Neural cell (in vitro differentiated cells): ENCODE measurements around the gene TRIM37.

Experiments
- CTCF ChIP-seq: fragments of 450-650 bp; IDR thresholded peaks from 2 replicates; pipeline ENCODE4 v1.5.1; 2014; ENCODE audit warnings: antibody characterized with exemption, mild to moderate bottlenecking, moderate library complexity; ENCODE audit not compliant: poor library complexity, severe bottlenecking
- EP300 ChIP-seq: fragments of 450-650 bp; conservative IDR thresholded peaks from 2 replicates; pipeline ENCODE4 v1.6.1; 2014; ENCODE audit warnings: antibody characterized with exemption, mild to moderate bottlenecking, moderate library complexity; ENCODE audit not compliant: poor library complexity, severe bottlenecking
- EZH2 ChIP-seq: fragments of 200-600, 300-800 bp; shearing (Covaris generic), sonication (generic); IDR thresholded peaks from 2 replicates; pipeline ENCODE4 v1.6.1; 2014; ENCODE audit warnings: antibody characterized with exemption, low read length, borderline replicate concordance, mild to moderate bottlenecking; ENCODE audit not compliant: insufficient read depth, poor library complexity, severe bottlenecking
- POLR2AphosphoS5 ChIP-seq: IDR thresholded peaks from 2 replicates; pipeline ENCODE4 v1.6.1; 2012
- RAD21 ChIP-seq: fragments of 450-650 bp; conservative IDR thresholded peaks from 2 replicates; pipeline ENCODE4 v1.6.1; 2014; ENCODE audit warnings: antibody characterized with exemption, mild to moderate bottlenecking, moderate library complexity
- REST ChIP-seq: IDR thresholded peaks from 2 replicates; pipeline ENCODE4 v1.6.1; 2012; ENCODE audit warnings: borderline replicate concordance
- SMC3 ChIP-seq: fragments of 450-650 bp; conservative IDR thresholded peaks from 2 replicates; pipeline ENCODE4 v1.6.1; 2014; ENCODE audit warnings: antibody characterized with exemption, mild to moderate bottlenecking, moderate library complexity; ENCODE audit not compliant: poor library complexity
- TAF1 ChIP-seq: IDR thresholded peaks from 2 replicates; pipeline ENCODE4 v1.6.1; 2012; ENCODE audit warnings: low read depth

- TF ChIP-seq CTCF (no peak), REST (no peak), POLR2AphosphoS5 (no peak), EZH2 (no peak), TAF1 (no peak), SMC3 (no peak), RAD21 (no peak), EP300 (no peak)
Measured at GRCh38 chr17:59062509-59062908, 44.2 kb downstream of the TRIM37 start.
